SK-N-SH (cell line): ENCODE measurements around the gene RPA1. TPM values are rescaled to one million over a fixed set of nuclear protein-coding genes. Genes with fewer than 3 reads are reported as not detected.
"Not testable (repeated sequence)": the region's sequence is repeated elsewhere in the genome, so short reads cannot be mapped to it uniquely, and the experiment has no call there.

Experiments used
- CTCF ChIA-PET: fragments of 300-600, 350-600 bp; formaldehyde crosslinking; extraction: SDS; loops from one replicate; lab custom pipeline; 2021; lab: Yijun Ruan, JAX
- POLR2A ChIA-PET: fragments of 350-600 bp; sonication (Branson Sonifier 250); formaldehyde crosslinking; extraction: SDS; loops from one replicate; lab custom pipeline; 2020; ENCODE audit warnings: antibody characterized with exemption, inconsistent platforms; lab: Yijun Ruan, JAX
- DNase-seq: peaks from one replicate; pipeline ENCODE4 v3.0.0; 2012
- H2AFZ ChIP-seq: fragments of 200-600 bp; sonication (generic); 2 replicates; pipeline ENCODE4 v1.8.1; 2016; ENCODE audit warnings: antibody characterized with exemption, mild to moderate bottlenecking, low read depth
- H3F3A ChIP-seq: fragments of 200-600 bp; sonication (generic); replicated peaks from 2 replicates; pipeline ENCODE3; 2016; ENCODE audit warnings: antibody characterized with exemption, mild to moderate bottlenecking; ENCODE audit not compliant: insufficient read depth
- H3K27ac ChIP-seq, 2 experiments: fragments of 200-500 bp in 1 of 2; fragments of 200-600 bp in 1 of 2; sonication (Bioruptor generic) in 1 of 2; sonication (generic), shearing (Covaris generic) in 1 of 2; 2 replicates each; pipeline versions ENCODE4 v1.5.1 to v1.6.1; 2014 to 2016; ENCODE audit warnings: low read depth in 2 of 2, inconsistent platforms in 1 of 2, low read length in 1 of 2, mild to moderate bottlenecking in 1 of 2, mixed read lengths in 1 of 2
- H3K27me3 ChIP-seq: fragments of 200-600 bp; sonication (generic), shearing (Covaris generic); 2 replicates; pipeline ENCODE4 v1.6.1; 2016; ENCODE audit warnings: mixed run types; ENCODE audit not compliant: insufficient read depth
- H3K36me3 ChIP-seq, 2 experiments: fragments of 200-500 bp in 1 of 2; fragments of 200-600 bp in 1 of 2; sonication (Bioruptor generic) in 1 of 2; sonication (generic) in 1 of 2; replicated peaks in 1 of 2; 2 replicates each; pipeline versions ENCODE3 to v1.5.1; 2014 to 2016; ENCODE audit warnings: low read length in 1 of 2, mild to moderate bottlenecking in 1 of 2; ENCODE audit not compliant: insufficient read depth in 2 of 2, control insufficient read depth in 1 of 2
- H3K4me1 ChIP-seq, 2 experiments: fragments of 200-500 bp in 1 of 2; fragments of 200-600 bp in 1 of 2; sonication (Bioruptor generic) in 1 of 2; sonication (generic), shearing (Covaris generic) in 1 of 2; 2 replicates each; pipeline versions ENCODE4 v1.5.1 to v1.6.1; 2014 to 2016; ENCODE audit warnings: low read depth in 1 of 2, low read length in 1 of 2, mixed run types in 1 of 2; ENCODE audit not compliant: insufficient read depth in 2 of 2, control insufficient read depth in 1 of 2
- H3K4me2 ChIP-seq: fragments of 200-600 bp; sonication (generic), shearing (Covaris generic); 2 replicates; pipeline ENCODE4 v1.6.1; 2017; ENCODE audit warnings: mixed run types
- H3K4me3 ChIP-seq, 2 experiments: fragments of 200-500 bp in 1 of 2; fragments of 200-600 bp in 1 of 2; sonication (Bioruptor generic) in 1 of 2; sonication (generic), shearing (Covaris generic) in 1 of 2; 2 replicates each; pipeline versions ENCODE4 v1.5.1 to v1.8.1; 2014 to 2016; ENCODE audit warnings: low read depth in 2 of 2, inconsistent platforms in 1 of 2, low read length in 1 of 2, mild to moderate bottlenecking in 1 of 2, mixed read lengths in 1 of 2, moderate library complexity in 1 of 2
- H3K79me2 ChIP-seq: fragments of 200-600 bp; sonication (generic); 2 replicates; pipeline ENCODE4 v1.8.1; 2017; ENCODE audit warnings: mild to moderate bottlenecking; ENCODE audit not compliant: insufficient read depth
- H3K9ac ChIP-seq: fragments of 200-600 bp; sonication (generic); 2 replicates; pipeline ENCODE4 v1.6.1; 2017; ENCODE audit warnings: mixed run types
- H3K9me2 ChIP-seq: fragments of 200-600 bp; sonication (generic); 2 replicates; pipeline ENCODE4 v1.6.1; 2017; ENCODE audit warnings: mixed run types
- H3K9me3 ChIP-seq: fragments of 200-600 bp; sonication (generic); 2 replicates; pipeline ENCODE4 v1.6.1; 2017; ENCODE audit warnings: mixed run types, mild to moderate bottlenecking, moderate library complexity
- H4K20me1 ChIP-seq: fragments of 200-600 bp; sonication (generic); 2 replicates; pipeline ENCODE4 v1.6.1; 2017; ENCODE audit warnings: mild to moderate bottlenecking, mixed run types; ENCODE audit not compliant: insufficient read depth
- EZH2phosphoT487 ChIP-seq: fragments of 200-600 bp; sonication (generic); IDR thresholded peaks from 2 replicates; pipeline ENCODE4 v1.6.1; 2017; ENCODE audit warnings: low read depth, mixed run types, mild to moderate bottlenecking, antibody characterized with exemption, moderate library complexity, borderline replicate concordance
- FOSL2 ChIP-seq: IDR thresholded peaks from 2 replicates; pipeline ENCODE4 v1.4.0; 2012; ENCODE audit warnings: low read depth, mild to moderate bottlenecking, moderate library complexity, borderline replicate concordance
- MAX ChIP-seq: IDR thresholded peaks from 2 replicates; pipeline ENCODE4 v1.4.0; 2012; ENCODE audit warnings: low read depth
- RCOR1 ChIP-seq: fragments of 150-350 bp; IDR thresholded peaks from 2 replicates; pipeline ENCODE4 v1.6.1; 2017; ENCODE audit warnings: antibody characterized with exemption, low read length
- RFX5 ChIP-seq: IDR thresholded peaks from 2 replicates; pipeline ENCODE4 v1.6.1; 2012; ENCODE audit warnings: mild to moderate bottlenecking, improper control_type of control experiment, low read length
- SIN3A ChIP-seq: IDR thresholded peaks from 2 replicates; pipeline ENCODE4 v1.6.1; 2012; ENCODE audit warnings: low read depth, mild to moderate bottlenecking, low read length, moderate library complexity, borderline replicate concordance
- SMC3 ChIP-seq: IDR thresholded peaks from 2 replicates; pipeline ENCODE4 v1.6.1; 2012; ENCODE audit warnings: low read depth, low read length, improper control_type of control experiment
- USF2 ChIP-seq: fragments of 150-350 bp; IDR thresholded peaks from 2 replicates; pipeline ENCODE4 v1.6.1; 2017; ENCODE audit warnings: antibody characterized with exemption, low read length, low read depth, borderline replicate concordance
- ZBTB33 ChIP-seq: IDR thresholded peaks from 2 replicates; pipeline ENCODE4 v1.4.0; 2012; ENCODE audit warnings: low read depth, borderline replicate concordance
- WGBS: methylation state at CpG from one replicate; pipeline ENCODE4 v1.1.6; 2017; ENCODE audit warnings: low lambda C conversion rate; 5-methylcytosine and 5-hydroxymethylcytosine counted together
- polyA plus RNA-seq, 3 experiments: library from polyadenylated mRNA; depleted of rRNA; stranded (reverse); fragments of >200 nt; gene quantifications; 2 replicates each; pipeline ENCODE4 v1.2.3, GENCODE V29; 2012
- TF ChIP-seq, protein P1 (sequence below): fragments of 200-600 bp; sonication (generic); IDR thresholded peaks from 2 replicates; pipeline ENCODE4 v1.6.1; 2017; ENCODE audit warnings: antibody characterized with exemption, mild to moderate bottlenecking, moderate library complexity
- TF ChIP-seq, protein P2 (sequence below): fragments of 150-350 bp; IDR thresholded peaks from 2 replicates; pipeline ENCODE4 v1.6.1; 2016; ENCODE audit warnings: mild to moderate bottlenecking, low read depth, low read length

RPA1 gene
- polyA plus RNA-seq, 1 of the 3 experiments (the other 2 are of a cell fraction): 47.2 TPM

- no peak for TF ChIP-seq SMC3
- TF ChIP-seq USF2: no peak
- TF ChIP-seq, protein P1, sequence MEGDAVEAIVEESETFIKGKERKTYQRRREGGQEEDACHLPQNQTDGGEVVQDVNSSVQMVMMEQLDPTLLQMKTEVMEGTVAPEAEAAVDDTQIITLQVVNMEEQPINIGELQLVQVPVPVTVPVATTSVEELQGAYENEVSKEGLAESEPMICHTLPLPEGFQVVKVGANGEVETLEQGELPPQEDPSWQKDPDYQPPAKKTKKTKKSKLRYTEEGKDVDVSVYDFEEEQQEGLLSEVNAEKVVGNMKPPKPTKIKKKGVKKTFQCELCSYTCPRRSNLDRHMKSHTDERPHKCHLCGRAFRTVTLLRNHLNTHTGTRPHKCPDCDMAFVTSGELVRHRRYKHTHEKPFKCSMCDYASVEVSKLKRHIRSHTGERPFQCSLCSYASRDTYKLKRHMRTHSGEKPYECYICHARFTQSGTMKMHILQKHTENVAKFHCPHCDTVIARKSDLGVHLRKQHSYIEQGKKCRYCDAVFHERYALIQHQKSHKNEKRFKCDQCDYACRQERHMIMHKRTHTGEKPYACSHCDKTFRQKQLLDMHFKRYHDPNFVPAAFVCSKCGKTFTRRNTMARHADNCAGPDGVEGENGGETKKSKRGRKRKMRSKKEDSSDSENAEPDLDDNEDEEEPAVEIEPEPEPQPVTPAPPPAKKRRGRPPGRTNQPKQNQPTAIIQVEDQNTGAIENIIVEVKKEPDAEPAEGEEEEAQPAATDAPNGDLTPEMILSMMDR: no peak
- no peak for TF ChIP-seq RFX5
These were observed 65.0 kb downstream of the RPA1 start (continued) for GRCh38 chr17:1894753-1895339.

DNA sequence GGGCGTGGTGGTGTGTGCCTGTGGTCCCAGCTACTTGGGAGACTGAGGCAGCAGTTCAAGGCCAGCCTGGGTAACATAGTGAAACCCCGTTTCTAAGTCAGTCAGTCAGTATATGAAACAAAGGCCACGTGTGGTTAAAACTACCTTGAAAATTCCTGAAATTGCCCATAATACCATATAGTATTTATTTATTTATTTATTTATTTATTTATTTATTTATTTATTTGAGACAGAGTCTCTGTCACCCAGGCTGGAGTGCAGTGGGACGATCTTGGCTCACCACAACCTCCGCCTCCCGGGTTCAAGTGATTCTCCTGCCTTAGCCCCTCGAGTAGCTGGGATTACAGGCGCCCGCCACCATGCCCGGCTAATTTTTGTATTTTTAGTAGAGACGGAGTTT lies 65.7 kb downstream of the RPA1 start:
- Histone ChIP-seq H3K36me3 (peaks cover 26 to 40% of the 10 kb centered on the region in 2 experiments), H3K4me1 (peaks cover 0 to 25% of the 10 kb centered on the region in 2 experiments; a peak in 2 of 4 replicates)
- H3K27ac ChIP-seq, H2AFZ ChIP-seq, H3K9me2 ChIP-seq, H3F3A ChIP-seq, H3K9ac ChIP-seq, POLR2A ChIA-PET, DNase-seq, H3K4me3 ChIP-seq, H3K9me3 ChIP-seq, H3K4me2 ChIP-seq, H3K27me3 ChIP-seq, H4K20me1 ChIP-seq, H3K79me2 ChIP-seq: not testable (repeated sequence)
- 97% methylated on average over 11 of the region's 11 CpGs for WGBS
- CTCF ChIA-PET: interaction anchor here (1.1 to 1.7 kb wide), 3 partner anchors 11 to 349 kb away, joined by 3 to 5 read pairs (median 3); no protein-coding TSS in a partner anchor

DNA sequence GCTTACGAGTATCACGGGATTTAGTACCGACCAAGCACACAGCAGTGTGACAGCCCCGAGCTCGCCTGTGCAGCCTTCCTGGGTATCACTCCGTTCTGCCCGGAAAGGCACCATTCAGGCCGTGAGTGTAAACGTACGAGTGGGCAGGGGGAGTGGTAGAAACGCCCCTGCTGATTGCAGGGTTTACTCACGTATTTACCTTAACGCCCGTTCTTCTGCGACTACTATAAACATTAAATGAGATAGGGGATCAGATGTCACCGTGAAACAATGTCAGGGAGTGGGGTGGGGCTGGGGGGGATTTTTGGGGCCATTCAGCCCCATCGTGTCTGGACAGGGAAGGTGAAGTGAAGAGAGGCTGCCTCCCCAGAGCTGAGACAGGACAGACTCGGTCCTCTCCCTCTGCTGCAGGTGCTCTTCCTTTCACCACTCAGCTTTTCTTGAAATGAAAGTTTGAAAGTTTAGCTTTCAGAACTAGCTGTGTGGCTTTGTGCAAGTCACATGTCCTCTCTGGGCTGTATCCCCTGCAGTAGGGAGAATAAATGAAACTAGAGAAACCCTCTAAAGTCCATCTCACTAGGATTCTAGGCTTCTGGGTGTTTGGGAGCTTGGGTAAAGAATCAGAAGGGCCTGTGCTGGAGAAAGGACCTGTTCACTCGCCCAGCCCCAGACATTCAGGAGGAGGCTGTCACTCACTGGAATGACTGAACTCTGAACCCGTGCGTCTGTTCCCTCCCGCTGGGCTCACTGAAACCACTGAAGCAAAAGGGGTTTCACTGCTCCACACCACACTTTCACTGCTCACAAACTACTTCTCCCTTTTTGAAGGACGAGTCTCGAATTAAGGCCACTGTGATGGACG lies 66.7 kb downstream of the RPA1 start:
- H3K9me2 ChIP-seq: no peaks in the 10 kb centered on the region
- H3K79me2 ChIP-seq: no peaks in the 10 kb centered on the region
- H2AFZ ChIP-seq: no peak overlapping the region
- H3K4me1 ChIP-seq: peaks cover 0 to 25% of the 10 kb centered on the region in 2 experiments; a peak in 2 of 4 replicates
- H3K4me3 ChIP-seq: no peak overlapping the region
- peak overlapping the region in 1 of 2 experiments; percentile 91; a peak in 2 of 4 replicates for H3K27ac ChIP-seq
- H3K36me3 ChIP-seq: peaks cover 26 to 35% of the 10 kb centered on the region in 2 experiments
- no peak overlapping the region for H3K9ac ChIP-seq
- H3K9me3 ChIP-seq: no peaks in the 10 kb centered on the region
- CTCF ChIA-PET: interaction anchor here (1.1 to 1.7 kb wide), 4 partner anchors 14 to 348 kb away, joined by 3 read pairs; no protein-coding TSS in a partner anchor
- H3K4me2 ChIP-seq: no peak overlapping the region
- DNase-seq: no peak
- H4K20me1 ChIP-seq: no peaks in the 10 kb centered on the region
- WGBS: 93% methylated on average over 25 of the region's 25 CpGs
- POLR2A ChIA-PET: no interaction called here
- H3K27me3 ChIP-seq: no peaks in the 10 kb centered on the region
- H3F3A ChIP-seq: no peaks in the 10 kb centered on the region
- TF ChIP-seq, protein P2, sequence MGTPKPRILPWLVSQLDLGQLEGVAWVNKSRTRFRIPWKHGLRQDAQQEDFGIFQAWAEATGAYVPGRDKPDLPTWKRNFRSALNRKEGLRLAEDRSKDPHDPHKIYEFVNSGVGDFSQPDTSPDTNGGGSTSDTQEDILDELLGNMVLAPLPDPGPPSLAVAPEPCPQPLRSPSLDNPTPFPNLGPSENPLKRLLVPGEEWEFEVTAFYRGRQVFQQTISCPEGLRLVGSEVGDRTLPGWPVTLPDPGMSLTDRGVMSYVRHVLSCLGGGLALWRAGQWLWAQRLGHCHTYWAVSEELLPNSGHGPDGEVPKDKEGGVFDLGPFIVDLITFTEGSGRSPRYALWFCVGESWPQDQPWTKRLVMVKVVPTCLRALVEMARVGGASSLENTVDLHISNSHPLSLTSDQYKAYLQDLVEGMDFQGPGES: no peak
- TF ChIP-seq FOSL2 (no peak), SIN3A (no peak), RCOR1 (no peak), MAX (no peak), ZBTB33 (no peak), RFX5 (no peak), EZH2phosphoT487 (no peak)
- TF ChIP-seq, protein P1: no peak
